Activated naive CD4-positive, alpha-beta T cell (primary cell): ENCODE measurements around the gene KSR2.
"Not testable (repeated sequence)": the region's sequence is repeated elsewhere in the genome, so short reads cannot be mapped to it uniquely, and the experiment has no call there.

ENCODE experiments used
- DNase-seq, 4 experiments: peaks; one replicate each; lab custom pipeline; 2025; lab: John Stamatoyannopoulos, UW

KSR2 gene

GRCh38 chr12:117968826-117969659 lies at the start of gene KSR2:
Gene KSR2 (minus strand): TSS chr12:117968990. CDS start chr12:117968255, 735 bp downstream.
- peak in 2 of 4 experiments; percentile 4 to 7 for DNase-seq

- no peak for DNase-seq
Measured at GRCh38 chr12:118017926-118018325, 49.1 kb upstream of the KSR2 start.

GRCh38 chr12:118016424-118017264 lies 47.9 kb upstream of the KSR2 start, which contains the start of gene RFC5:
Gene RFC5 (plus strand): TSS chr12:118016703. CDS start chr12:118016828, 125 bp downstream.
- DNase-seq = peak; percentile 83 to 96 (median 92)

GRCh38 chr12:118015944-118016343 lies 47.2 kb upstream of the KSR2 start:
- no peak for DNase-seq

GRCh38 chr12:118015306-118015705 lies 46.5 kb upstream of the KSR2 start:
- no peak for DNase-seq

GRCh38 chr12:118013283-118013682 lies 44.5 kb upstream of the KSR2 start:
- DNase-seq = no peak

- no peak for DNase-seq
Measured at GRCh38 chr12:118011961-118012360, 43.2 kb upstream of the KSR2 start.

- DNase-seq = no peak
Measured at GRCh38 chr12:118011377-118011776, 42.6 kb upstream of the KSR2 start.

- no peak for DNase-seq
Measured at GRCh38 chr12:118010903-118011302, 42.1 kb upstream of the KSR2 start.

GRCh38 chr12:117999806-118000205 lies 31.0 kb upstream of the KSR2 start:
- not testable (repeated sequence) for DNase-seq

- DNase-seq = no peak
Measured at GRCh38 chr12:117998719-117999118, 29.9 kb upstream of the KSR2 start.

GRCh38 chr12:117994551-117995438 lies 26.0 kb upstream of the KSR2 start:
- DNase-seq = no peak

- no peak for DNase-seq
Measured at GRCh38 chr12:117986705-117987469, 18.1 kb upstream of the KSR2 start.

GRCh38 chr12:117985182-117985581 lies 16.4 kb upstream of the KSR2 start:
- DNase-seq = no peak

GRCh38 chr12:117981267-117981666 lies 12.5 kb upstream of the KSR2 start:
- DNase-seq = no peak

GRCh38 chr12:117980616-117981015 lies 11.8 kb upstream of the KSR2 start:
- DNase-seq = no peak

- DNase-seq = no peak
Measured at GRCh38 chr12:117977373-117977772, 8.6 kb upstream of the KSR2 start.

GRCh38 chr12:117975006-117975405 lies 6.2 kb upstream of the KSR2 start:
- DNase-seq = no peak

- DNase-seq = no peak
Measured at GRCh38 chr12:117972301-117972700, 3.5 kb upstream of the KSR2 start.

- DNase-seq = no peak
Measured at GRCh38 chr12:117970334-117970733, 1.5 kb upstream of the KSR2 start.
